AG08395 (cell line): Measurements from ENCODE around the gene HDAC9.

Experiments
- DNase-seq: peaks from one replicate; pipeline ENCODE4 v3.0.0; 2012; ENCODE audit warnings: mixed read lengths, low spot score

Gene HDAC9

DNA sequence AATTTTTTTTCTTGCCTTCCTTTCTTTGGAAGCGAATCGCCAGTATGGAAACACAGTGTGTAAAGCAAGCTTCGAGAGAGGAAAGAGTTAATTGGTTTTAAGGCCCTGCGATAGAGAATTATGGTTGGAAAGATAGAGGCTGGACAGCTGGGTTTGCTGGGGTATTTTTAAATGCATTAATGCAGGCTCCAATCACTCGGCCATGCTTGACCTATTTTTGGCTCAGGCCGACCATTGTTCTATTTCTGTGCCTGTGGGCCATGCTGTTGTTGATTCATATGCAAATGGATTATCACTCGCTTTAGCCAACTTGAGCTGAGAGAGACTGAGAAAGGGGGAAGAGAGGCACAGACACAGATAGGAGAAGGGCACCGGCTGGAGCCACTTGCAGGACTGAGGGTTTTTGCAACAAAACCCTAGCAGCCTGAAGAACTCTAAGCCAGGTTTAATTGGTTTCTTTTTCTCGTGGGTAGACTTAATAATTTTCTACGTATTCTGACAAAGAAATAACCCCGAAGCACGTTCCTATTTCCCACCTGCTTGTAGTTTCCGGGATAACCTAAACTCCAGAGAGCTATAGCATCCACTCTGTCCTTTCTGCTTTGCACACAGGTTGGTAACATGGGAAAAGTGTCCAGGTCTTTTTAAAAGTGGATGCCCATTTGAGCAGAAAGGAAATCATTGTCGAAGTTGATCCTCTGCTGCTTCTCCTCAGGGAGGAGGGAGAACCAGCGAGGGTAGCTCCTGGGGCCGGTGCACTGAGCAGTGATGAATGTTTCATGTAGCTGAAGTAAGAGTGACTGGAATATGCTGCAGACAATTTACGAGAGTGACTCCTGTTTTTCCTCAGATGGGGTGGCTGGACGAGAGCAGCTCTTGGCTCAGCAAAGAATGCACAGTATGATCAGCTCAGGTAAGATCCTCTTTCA lies at the start of gene HDAC9:
Gene HDAC9, plus strand, starts transcription at position 338 of the 929 bp plus-strand sequence. Its CDS starts 554 bp downstream, at position 892.
- DNase-seq, result peak; percentile 40

DNA sequence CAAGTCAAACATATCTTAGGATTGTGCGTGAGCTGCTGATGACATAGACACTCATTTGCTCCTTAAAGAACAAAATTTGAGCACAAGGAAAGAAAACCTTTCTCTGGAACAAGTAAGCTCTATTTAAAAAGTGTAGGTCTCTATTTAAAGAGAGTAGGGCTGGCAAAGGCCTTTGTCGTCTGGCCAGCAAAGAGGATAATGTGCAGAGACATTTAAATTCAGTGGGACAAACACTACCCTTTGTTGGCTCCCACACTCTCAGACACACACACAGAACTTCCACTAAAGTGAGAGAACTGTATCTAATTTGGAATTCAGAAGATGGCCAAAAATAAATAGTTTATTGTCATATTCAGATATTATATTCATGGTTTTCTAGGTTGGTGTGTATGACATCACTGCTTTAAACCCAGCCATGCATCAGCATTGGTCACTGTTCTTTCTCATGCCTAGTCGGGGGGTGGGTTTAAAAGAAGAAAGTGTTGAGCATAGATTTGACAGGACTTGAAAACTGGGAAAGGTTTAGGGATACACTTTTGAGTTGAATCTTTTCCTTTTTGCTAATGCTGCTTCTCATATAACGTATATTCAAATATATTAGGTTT lies 49.5 kb upstream of the HDAC9 start:
- no peak for DNase-seq

DNA sequence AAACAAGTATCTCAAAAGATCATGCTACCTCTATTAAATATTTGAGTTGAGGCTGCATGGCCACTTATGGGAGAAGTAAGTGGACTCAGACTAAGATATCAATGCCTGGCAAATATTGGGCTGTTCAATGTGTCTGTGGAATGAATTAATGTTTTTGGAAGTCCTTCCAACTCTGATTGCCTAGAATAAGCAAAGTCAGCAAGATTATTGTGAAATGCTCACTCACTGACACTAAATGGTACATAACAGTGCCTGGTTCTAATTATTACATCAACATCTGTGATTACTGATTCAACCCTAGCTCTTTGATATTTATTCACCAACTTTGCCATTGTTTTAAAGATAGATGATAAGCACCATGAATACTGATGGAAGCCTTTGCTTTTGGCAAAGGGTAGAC lies 45.5 kb upstream of the HDAC9 start:
- no peak for DNase-seq

DNA sequence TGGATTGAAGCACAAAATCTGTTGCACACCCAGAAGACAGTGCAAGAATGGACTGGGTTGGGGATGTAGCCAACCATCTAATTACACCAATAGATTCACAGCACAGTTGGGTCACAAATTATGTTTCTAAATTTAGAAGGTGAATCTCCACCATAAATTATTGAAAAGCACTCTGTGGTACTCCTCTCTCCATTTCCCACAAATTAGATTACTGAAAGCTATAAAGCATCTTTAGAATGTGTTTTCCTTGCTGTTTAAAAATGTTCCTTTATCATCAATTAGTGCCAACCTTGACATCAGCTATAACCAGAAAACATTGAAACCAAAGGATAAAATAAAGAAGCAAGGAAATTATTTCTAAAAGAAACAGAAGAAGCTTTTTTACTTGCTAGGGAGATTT lies 39.9 kb upstream of the HDAC9 start:
- no peak for DNase-seq

DNA sequence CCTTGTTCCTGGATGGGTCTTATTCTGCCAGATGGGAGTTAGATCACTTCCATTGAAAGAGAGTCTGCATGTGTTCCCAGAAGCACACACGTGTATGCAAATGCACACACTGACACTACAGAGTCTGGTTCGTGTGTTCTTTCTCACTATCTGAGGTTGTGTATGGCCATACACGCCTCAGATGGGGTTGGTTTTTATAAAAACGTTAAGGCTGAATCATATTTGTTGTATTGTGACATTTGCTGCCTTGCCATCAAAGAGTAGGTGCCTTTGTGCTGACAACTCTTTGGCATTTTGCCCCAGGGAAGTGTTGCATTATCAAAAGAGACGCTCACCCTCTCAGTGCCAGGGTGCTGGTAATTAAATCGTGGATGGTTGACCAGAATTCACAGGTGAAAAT lies 37.7 kb upstream of the HDAC9 start:
- DNase-seq, result no peak

DNA sequence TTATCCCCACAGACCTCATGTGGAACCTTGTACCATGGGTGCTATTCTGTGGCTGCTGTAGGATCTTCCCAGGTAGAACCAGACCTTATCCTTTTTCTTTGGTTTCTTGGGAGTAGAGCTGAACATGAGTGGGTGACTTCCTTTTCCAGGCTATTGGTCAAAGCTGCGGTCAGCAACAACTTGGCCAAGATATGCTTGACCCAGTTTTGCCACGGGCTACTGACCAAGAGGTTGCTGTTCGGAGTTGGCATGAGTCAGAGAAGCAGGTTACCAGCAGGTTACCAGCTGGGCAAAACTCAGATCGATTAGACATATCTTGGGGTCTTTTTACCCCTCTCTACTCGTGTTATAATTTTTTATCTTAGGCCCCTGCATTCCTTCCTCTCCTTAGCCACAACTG lies 36.7 kb upstream of the HDAC9 start:
- DNase-seq, result peak; percentile 14

DNA sequence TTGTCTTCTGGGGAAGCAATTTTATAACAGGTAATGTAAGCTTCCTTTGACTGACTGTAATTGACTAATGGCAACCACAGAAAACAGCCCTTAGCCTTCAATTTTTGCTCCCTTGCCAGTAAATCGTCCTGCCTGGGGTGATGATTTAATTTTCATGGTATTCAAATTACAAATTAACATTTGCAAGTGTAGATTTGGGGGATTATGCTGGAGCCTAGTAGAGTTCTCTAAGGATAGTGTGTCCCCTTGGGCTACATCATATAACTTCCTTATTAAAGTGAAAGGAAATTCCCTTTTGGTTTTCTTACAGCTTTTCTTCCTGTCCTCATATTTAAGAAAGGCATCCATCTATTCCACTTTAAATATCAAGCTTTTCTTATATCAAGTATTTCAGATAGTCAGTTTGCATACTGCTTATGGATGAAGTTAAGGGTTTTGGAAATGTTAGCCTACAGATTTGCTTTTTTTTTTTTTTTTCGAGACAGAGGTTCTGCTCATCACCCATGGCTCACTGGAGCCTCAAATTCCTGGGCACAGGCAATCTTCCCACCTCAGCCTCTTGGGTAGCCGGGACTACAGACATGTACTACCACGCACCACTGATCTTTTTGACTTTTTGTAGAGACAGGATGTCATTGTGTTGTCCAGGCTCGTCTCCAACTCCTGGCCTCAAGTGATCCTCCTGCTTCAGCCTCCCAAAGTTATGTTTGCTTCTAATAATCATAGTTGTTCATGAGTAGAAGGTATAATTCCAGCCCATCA lies 35.9 kb upstream of the HDAC9 start:
- DNase-seq, result no peak

DNA sequence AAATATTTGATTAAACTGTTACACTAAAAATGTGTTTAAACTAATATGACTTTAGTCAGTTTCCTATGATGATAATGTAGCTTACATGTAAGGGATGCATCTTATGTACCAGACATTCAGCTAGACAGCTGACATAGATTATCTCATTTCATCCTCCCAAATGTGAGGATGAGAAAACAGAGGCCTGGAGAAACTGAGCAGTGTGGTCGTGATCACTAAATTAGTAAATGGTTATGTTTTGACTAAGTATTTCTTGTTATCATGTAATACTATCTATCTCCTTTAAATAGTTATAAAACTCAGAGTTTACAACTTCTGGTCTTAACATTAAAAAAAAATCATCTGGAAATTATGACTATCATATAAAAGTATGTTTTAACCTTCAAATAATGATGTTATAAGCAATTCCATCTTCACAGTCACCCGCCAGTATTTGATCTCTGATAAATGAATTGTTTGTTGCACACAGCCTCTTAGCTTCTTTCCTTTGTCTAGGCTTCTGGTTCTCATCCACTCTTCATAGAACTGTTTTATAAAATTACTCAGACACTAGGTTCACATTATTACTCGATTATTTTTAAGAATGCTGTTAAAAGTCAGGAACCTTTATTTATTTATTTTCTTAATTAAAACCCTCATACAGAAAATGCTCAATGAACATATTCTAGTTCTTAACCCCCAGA lies 33.6 kb upstream of the HDAC9 start:
- no peak for DNase-seq

DNA sequence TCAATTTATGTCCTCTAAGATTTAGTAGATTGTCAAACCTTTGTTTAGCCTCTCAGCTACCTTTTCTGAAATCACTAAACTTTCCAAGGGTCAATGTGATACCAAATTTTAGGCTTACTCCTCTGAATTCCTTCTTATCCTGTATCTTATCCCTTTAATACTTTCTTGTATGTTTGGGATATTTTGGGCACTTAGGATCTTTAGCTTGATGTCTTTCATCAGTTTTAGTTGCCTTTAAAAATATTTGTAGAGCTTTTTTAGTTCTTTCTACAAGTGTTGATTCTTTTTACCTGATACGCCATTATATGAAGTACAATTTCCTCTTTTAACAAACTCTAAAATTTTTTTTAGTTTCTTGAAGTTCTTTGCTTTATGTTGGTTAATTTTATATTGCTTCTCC lies 30.7 kb upstream of the HDAC9 start:
- DNase-seq, result no peak

DNA sequence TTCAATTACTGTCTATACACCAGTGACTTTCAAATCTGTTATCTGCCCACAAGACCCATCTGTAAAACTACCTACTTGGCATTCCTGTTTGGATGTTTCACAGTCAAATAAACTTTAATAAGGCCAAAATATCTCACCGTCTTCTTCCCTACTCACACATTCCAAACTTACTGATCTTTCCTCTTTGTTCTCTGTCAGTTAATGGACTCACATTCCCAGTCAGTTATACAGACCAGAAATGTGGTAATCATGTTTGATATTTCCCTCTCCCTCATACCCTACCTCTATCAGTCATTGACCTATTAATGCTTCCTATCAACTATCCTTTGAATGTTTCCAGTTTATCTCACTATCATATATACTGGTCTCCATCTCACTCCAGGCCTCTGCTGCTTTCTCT lies 28.5 kb upstream of the HDAC9 start:
- no peak for DNase-seq

DNA sequence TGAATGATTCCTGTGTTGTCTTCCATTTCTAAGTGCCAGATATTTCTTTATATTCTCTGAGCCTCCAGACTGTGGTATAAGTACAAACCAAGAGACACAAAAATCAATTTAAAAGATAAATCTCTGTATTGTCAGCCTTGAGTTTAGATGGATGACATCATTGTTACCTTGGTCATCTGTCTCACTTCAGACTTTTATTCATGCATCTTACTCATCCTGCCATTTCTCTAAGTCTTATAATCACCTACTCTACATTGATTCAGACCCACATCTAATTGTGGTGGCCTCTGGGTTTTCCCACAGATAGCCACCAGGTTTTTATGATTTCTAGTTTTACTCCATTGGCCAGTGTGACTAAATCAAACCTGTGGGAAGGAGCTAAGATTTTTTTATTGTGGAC lies 26.8 kb upstream of the HDAC9 start:
- DNase-seq, result no peak

DNA sequence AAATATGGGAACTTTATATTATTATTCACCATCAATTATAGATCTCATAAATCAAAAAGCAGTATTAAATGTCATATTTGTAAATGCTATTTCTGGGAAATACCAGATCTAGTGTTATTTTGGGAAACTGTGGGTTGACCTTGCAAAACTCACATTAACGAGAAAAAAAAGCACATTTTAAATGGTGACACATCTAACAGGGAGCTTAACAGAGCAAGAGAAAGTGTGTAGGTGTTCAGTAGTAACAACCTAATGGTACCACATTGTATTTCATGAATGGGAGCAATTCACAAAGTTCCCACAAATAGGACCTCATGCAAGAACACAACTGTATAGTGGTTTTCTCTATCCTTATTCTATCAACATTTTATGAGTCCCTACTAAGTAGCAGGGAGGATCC lies 26.2 kb upstream of the HDAC9 start:
- DNase-seq, result no peak

DNA sequence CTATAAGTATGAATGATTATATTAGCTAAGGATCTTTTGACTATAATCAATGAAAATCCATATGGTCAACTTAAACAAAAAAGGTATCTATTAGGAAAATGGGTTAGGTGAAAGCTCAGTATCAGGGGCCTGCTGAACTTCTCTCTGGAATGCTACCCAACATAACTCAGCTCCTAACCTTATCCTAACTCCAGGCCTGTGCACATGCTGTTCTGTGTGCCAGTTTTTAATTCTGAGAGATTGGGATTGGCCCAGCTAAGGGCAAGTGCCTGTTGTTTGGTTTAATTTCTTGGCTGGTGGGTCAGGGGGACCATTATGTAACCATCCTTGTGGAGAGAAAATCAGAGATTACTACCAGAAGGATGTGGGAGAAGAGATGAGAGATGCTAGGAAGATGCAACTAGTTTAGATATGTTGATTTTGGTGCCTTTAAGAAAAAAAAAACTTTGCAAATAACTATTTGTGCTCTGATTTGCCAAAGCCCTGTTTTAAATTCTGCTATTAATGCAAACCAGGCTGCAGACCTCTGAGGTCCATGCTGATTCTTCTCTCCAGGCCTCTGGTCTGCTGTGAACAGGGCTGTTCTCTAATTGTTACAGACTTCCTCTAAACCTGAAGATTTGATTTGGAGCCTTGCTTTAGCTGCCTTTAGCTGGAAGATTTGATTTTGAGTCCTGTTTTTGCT lies 23.9 kb upstream of the HDAC9 start:
- DNase-seq, result no peak

DNA sequence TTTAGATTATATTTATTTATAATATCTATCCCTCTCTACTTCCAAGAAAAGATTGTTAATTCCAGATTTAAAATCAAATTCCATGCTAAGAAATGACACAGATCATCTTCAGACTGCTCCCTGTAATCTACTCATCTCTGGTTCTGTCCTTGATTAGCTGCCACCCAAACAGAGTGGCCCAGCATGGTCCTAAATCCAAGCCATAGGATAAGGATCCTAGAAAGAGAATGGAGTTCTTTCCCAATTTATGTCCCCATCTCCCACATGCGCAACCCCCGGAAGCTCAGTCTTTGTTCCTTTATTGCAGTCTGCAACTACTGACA lies 23.4 kb upstream of the HDAC9 start:
- no peak for DNase-seq

DNA sequence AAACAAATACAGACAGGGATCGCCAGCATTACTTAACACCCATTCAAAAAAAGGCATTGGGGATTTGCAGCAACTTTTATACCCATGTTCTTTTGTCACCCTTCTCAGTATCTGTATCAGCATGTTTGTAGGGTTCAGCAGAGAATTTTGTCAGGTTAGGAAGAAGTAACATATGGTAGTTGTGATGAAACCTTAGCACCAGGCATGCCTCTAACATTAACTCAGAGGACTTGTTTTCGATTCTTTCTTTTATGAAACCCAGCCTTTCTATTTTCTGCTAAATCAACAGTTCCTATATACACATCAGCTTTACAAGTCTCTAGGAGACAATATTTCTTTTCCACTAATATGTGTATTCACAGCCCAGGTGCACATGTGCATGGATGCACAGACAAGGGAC lies 22.4 kb upstream of the HDAC9 start:
- DNase-seq, result no peak

DNA sequence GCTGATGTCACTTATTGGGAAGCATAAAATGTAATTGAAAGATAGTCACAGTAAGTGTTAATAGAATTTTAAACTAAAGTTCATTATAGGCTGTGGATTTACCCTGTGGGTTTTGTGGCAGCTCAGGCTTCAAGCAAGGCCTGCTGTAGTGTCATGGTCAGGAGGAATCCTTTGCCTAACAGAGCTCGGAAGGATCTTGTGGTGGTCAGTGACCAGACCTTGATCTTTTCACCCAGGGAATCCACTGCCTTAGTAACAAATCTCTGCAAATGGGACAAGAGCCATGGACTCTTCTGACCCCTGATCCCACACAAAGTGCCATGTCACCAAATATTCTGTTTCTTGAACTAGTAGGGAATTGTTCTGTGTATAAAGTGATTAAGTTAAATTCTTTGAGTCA lies 20.6 kb upstream of the HDAC9 start:
- no peak for DNase-seq

DNA sequence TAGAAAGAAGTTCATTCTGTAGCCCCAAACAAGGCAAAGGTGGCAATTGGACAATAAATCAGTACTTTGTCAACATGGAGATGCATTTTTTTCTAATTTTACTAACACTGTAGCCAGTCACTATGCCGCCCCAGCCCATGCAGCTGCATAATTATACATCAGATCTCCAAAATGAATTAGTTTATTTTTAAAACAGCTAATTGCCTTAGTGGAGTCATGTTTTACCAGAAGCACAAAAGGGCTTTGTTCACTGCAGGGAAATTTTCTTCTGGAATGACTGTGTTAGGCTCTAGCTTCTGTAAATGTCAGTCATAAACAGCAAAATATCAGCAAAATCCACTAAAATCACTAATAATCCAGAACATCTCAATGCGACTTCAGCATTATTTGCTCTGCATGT lies 20.1 kb upstream of the HDAC9 start:
- no peak for DNase-seq

DNA sequence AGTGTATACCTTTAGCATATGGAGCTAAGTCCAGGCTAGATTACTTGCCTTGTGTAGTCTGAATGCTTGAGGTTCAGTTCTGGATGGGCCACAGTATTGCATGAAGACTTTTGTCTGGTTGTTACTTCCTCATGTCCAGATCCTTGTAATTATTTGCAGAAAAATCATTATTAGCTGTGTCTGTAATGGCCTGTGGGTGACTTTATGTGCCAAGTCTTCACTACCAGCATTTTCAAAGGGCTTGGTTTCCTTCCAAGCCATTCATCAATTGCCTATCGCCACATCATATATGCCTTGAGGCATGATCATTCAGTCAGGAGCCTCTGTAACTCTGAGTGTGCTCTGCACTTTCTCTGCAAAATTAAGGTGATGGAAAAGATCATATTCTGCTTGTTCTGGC lies 13.8 kb upstream of the HDAC9 start:
- DNase-seq, result no peak

DNA sequence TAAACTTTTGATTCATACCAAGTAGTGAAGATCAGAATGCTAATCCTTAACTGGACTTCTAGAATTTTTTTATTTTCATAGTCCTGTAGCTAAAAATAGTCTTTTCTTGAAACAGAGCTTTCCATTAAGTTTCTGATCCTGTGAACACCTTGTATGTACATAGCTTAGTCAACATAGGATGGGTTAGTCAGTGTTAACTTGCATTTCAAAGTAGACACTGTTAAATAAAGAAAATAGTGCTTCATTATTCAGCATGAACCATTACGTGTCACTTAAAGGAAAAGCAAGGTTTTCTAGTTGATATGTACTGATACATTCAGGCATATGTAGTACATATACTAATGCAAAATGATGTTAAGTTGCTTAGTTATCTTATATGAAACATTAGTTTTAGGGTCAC lies 7.5 kb upstream of the HDAC9 start:
- DNase-seq, result no peak

DNA sequence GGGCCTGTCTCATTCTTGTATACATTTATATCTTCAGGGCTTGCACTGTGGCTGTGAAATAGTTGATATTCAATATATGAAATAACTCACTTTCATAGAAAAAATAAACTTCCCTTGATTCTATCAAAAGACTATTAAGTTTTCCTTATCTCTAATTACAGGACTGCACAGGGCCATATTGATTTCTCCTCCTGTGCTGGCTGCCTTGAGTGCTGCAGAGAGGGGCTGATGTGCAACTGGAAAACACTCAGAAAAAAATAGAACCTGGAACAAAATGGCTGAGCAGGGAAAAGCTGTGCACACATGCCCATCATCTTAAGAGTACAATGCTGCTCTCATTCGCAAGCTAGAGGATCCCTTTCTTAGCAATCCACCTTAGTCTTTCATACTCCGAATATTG lies 5.9 kb upstream of the HDAC9 start:
- no peak for DNase-seq

DNA sequence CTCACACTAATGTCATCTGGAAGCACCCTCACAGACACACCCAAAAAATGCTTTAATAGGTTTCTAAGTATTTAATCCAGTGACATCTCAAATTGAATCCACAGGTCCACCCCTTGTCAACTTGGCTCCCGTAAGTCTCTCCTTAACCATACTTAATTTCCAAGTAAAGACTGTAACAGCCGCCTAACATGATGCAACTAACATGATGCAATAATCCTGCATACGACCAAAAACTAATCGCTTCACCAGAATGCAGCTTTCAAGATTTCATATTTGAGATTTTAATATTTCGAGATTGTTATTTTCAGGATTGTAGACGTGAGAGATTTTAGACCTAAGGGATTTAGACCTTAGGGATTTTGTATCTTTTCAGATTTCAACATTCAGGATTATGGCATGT lies 3.7 kb upstream of the HDAC9 start:
- DNase-seq, result no peak

DNA sequence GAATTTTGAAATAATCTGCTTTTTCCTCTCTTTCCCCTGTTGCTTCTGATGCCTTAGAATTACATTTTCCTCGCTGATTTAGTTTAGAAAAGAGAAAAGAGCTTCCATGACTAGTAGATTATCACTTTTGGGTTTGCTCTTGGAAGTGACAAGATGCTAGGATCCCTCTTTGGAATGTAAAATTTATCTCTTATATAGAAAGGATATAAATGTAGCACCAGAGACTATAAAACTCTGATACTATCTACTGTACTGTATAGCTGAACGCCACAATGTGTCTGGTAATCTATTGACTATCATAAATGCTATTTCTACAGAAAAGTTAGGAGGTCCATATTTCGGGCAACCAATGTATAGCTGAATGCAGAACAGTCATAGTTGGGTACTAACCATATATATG lies 1.1 kb upstream of the HDAC9 start:
- DNase-seq, result no peak
